ENCODE results near the gene ACTMAP. TPM values are rescaled to one million over a fixed set of nuclear protein-coding genes. Genes with fewer than 3 reads are reported as not detected.

ACTMAP gene
- total RNA-seq, 1 experiment from 2014 or later: 28.0 TPM

DNA sequence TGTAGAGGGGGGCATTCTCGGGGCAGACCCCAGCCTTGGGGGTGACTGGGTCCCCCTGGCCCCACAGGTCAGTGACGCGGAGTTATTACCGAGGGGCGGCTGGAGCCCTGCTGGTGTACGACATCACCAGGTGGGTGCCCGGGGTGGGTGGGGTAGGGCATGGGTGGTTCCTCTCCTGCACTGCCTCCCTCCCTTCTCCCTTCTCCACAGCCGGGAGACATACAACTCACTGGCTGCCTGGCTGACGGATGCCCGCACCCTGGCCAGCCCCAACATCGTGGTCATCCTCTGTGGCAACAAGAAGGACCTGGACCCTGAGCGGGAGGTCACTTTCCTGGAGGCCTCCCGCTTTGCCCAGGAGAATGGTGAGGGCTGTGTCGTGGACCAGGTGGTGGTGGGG, 33.4 kb upstream of the ACTMAP start:
- no peaks in the 10 kb centered on the region for H3K27me3 Mint-ChIP-seq (ENCODE audit: insufficient read depth, unreplicated experiment)
- peaks cover 15% of the 10 kb centered on the region for H3K4me1 Mint-ChIP-seq (ENCODE audit: low read depth, unreplicated experiment)
- BruUV-seq (replicated peaks): no TSS peak
- H3K27ac Mint-ChIP-seq (ENCODE audit: unreplicated experiment): no peak overlapping the region
- Histone ChIP-seq H3K9me3 (no peaks in the 10 kb centered on the region), H3K27me3 (replicated peaks; ENCODE audit: control insufficient read depth, insufficient read depth, low read length) (no peaks in the 10 kb centered on the region), H3K36me3 (ENCODE audit: control insufficient read depth, insufficient read depth, low read length) (no peaks in the 10 kb centered on the region; the same call in 1 of the 2 replicates), H3K4me3 (ENCODE audit: low read depth, low read length) (no peak overlapping the region), H3K4me1 (no peaks in the 10 kb centered on the region)
- ChIA-PET POLR2A (no interaction called here), CTCF (no interaction called here)
- TF ChIP-seq, protein P1, sequence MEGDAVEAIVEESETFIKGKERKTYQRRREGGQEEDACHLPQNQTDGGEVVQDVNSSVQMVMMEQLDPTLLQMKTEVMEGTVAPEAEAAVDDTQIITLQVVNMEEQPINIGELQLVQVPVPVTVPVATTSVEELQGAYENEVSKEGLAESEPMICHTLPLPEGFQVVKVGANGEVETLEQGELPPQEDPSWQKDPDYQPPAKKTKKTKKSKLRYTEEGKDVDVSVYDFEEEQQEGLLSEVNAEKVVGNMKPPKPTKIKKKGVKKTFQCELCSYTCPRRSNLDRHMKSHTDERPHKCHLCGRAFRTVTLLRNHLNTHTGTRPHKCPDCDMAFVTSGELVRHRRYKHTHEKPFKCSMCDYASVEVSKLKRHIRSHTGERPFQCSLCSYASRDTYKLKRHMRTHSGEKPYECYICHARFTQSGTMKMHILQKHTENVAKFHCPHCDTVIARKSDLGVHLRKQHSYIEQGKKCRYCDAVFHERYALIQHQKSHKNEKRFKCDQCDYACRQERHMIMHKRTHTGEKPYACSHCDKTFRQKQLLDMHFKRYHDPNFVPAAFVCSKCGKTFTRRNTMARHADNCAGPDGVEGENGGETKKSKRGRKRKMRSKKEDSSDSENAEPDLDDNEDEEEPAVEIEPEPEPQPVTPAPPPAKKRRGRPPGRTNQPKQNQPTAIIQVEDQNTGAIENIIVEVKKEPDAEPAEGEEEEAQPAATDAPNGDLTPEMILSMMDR (IDR thresholded peaks at IDR 0.05; ENCODE audit: insufficient read depth in 1 of 2, low read depth in 1 of 2, low read length in 1 of 2, severe bottlenecking in 1 of 2, unreplicated experiment in 1 of 2): no peak
- H3K4me3 Mint-ChIP-seq (ENCODE audit: unreplicated experiment): no peak overlapping the region
- no peak for DNase-seq
- intact Hi-C loops (cut with micrococcal nuclease; ENCODE audit: unreplicated experiment): no loop called here
- H3K36me3 Mint-ChIP-seq (ENCODE audit: insufficient read depth, unreplicated experiment): peaks cover 2% of the 10 kb centered on the region
- H3K9me3 Mint-ChIP-seq (ENCODE audit: unreplicated experiment): no peaks in the 10 kb centered on the region

DNA sequence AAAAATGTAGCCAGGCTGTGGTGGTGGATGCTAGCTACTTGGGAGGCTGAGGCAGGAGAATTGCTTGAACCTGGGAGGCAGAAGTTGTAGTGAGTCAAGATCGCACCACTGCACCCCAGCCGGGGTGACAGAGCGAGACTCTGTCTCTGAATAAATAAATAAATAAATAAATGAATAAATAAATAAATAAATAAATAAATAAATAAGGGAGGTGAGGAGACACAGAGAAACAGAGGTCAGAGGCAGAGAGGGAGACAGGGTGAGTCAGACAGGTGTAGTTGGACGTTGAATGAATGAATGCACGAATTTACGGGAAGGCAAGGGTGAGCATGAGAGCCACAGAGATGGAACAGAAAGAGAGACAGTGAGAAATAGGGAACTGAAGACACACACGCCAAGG, 30.9 kb upstream of the ACTMAP start:
- intact Hi-C loops (cut with micrococcal nuclease; ENCODE audit: unreplicated experiment): no loop called here
- POLR2A ChIA-PET: no interaction called here
- no peak for DNase-seq
- H3K9me3 Mint-ChIP-seq (ENCODE audit: unreplicated experiment): no peaks in the 10 kb centered on the region
- H3K4me3 Mint-ChIP-seq (ENCODE audit: unreplicated experiment): no peak overlapping the region
- Histone ChIP-seq H3K9me3 (no peaks in the 10 kb centered on the region), H3K36me3 (ENCODE audit: control insufficient read depth, insufficient read depth, low read length) (no peaks in the 10 kb centered on the region; the same call in 1 of the 2 replicates), H3K4me3 (ENCODE audit: low read depth, low read length) (no peak overlapping the region), H3K27me3 (replicated peaks; ENCODE audit: control insufficient read depth, insufficient read depth, low read length) (no peaks in the 10 kb centered on the region), H3K4me1 (peaks cover 6% of the 10 kb centered on the region; the same call in 1 of the 2 replicates)
- CTCF ChIA-PET: no interaction called here
- no peaks in the 10 kb centered on the region for H3K27me3 Mint-ChIP-seq (ENCODE audit: insufficient read depth, unreplicated experiment)
- peaks cover 17% of the 10 kb centered on the region for H3K36me3 Mint-ChIP-seq (ENCODE audit: insufficient read depth, unreplicated experiment)
- no TSS peak for BruUV-seq (replicated peaks)
- no peak overlapping the region for H3K27ac Mint-ChIP-seq (ENCODE audit: unreplicated experiment)
- TF ChIP-seq, protein P1 (IDR thresholded peaks at IDR 0.05; ENCODE audit: insufficient read depth in 1 of 2, low read depth in 1 of 2, low read length in 1 of 2, severe bottlenecking in 1 of 2, unreplicated experiment in 1 of 2): no peak
- peaks cover 18% of the 10 kb centered on the region for H3K4me1 Mint-ChIP-seq (ENCODE audit: low read depth, unreplicated experiment)

DNA sequence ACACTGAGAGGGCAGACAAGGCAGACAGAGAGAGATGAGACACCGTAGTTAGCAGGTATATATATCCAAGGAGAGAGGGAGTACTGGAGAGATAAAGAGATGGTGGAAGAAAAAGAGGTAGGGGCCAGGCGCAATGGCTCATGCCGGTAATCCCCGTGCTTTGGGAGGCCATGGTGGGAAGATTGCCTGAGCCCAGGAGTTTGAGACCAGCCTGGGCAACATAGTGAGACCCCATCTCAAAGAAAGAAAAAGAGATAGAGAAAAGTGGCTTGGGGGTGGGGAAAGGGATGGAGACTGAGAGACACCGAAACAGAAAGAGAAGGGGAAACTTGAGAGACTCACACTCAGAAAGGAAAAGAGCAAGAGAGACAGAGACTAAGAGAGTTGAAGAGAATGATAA, 30.3 kb upstream of the ACTMAP start:
- intact Hi-C loops (cut with micrococcal nuclease; ENCODE audit: unreplicated experiment): no loop called here
- no peaks in the 10 kb centered on the region for H3K27me3 Mint-ChIP-seq (ENCODE audit: insufficient read depth, unreplicated experiment)
- TF ChIP-seq, protein P1 (IDR thresholded peaks at IDR 0.05; ENCODE audit: insufficient read depth in 1 of 2, low read depth in 1 of 2, low read length in 1 of 2, severe bottlenecking in 1 of 2, unreplicated experiment in 1 of 2): no peak
- H3K36me3 Mint-ChIP-seq (ENCODE audit: insufficient read depth, unreplicated experiment): peaks cover 17% of the 10 kb centered on the region
- ChIA-PET POLR2A (no interaction called here), CTCF (no interaction called here)
- H3K9me3 Mint-ChIP-seq (ENCODE audit: unreplicated experiment): no peaks in the 10 kb centered on the region
- Histone ChIP-seq H3K36me3 (ENCODE audit: control insufficient read depth, insufficient read depth, low read length) (no peaks in the 10 kb centered on the region; the same call in 1 of the 2 replicates), H3K4me3 (ENCODE audit: low read depth, low read length) (no peak overlapping the region), H3K27me3 (replicated peaks; ENCODE audit: control insufficient read depth, insufficient read depth, low read length) (no peaks in the 10 kb centered on the region), H3K4me1 (peaks cover 6% of the 10 kb centered on the region; the same call in 1 of the 2 replicates), H3K9me3 (no peaks in the 10 kb centered on the region)
- DNase-seq: no peak
- no peak overlapping the region for H3K4me3 Mint-ChIP-seq (ENCODE audit: unreplicated experiment)
- peaks cover 18% of the 10 kb centered on the region for H3K4me1 Mint-ChIP-seq (ENCODE audit: low read depth, unreplicated experiment)
- BruUV-seq (replicated peaks): no TSS peak
- peak overlapping the region; percentile 6 for H3K27ac Mint-ChIP-seq (ENCODE audit: unreplicated experiment)

Data from Caco-2 (cell line).